Liver (tissue), 3 donors: ENCODE measurements around the gene TAF3.

Experiments used
- EGR1 ChIP-seq, 2 donors: IDR thresholded peaks; 2 replicates each; pipeline ENCODE4 v1.6.1; 2016 to 2018; ENCODE audit warnings: antibody characterized with exemption in 2 of 2, low read depth in 2 of 2
- GABPA ChIP-seq, 2 donors: IDR thresholded peaks in 1 of 2; conservative IDR thresholded peaks in 1 of 2; 2 replicates each; pipeline ENCODE4 v1.6.1; 2016; ENCODE audit warnings: antibody characterized with exemption in 2 of 2, mild to moderate bottlenecking in 1 of 2, moderate library complexity in 1 of 2
- JUND ChIP-seq, 2 donors: IDR thresholded peaks; 2 replicates each; pipeline ENCODE4 v1.6.1; 2016; ENCODE audit warnings: antibody characterized with exemption in 2 of 2
- RAD21 ChIP-seq, 2 donors: IDR thresholded peaks; 2 replicates each; pipeline ENCODE4 v1.6.1; 2016; ENCODE audit warnings: antibody characterized with exemption in 2 of 2, mild to moderate bottlenecking in 2 of 2
- REST ChIP-seq: IDR thresholded peaks from 2 replicates; pipeline ENCODE4 v1.6.1; 2016; ENCODE audit warnings: antibody characterized with exemption, mild to moderate bottlenecking
- RXRA ChIP-seq, 2 donors: IDR thresholded peaks; 2 replicates each; pipeline ENCODE4 v1.6.1; 2017 to 2018; ENCODE audit warnings: antibody characterized with exemption in 2 of 2, mild to moderate bottlenecking in 1 of 2
- TF ChIP-seq, protein P1 (sequence below): fragments of 150-350 bp; IDR thresholded peaks from 2 replicates; pipeline ENCODE4 v1.5.1; 2017; ENCODE audit warnings: improper control_type of control experiment, low read depth, low read length; ENCODE audit not compliant: missing input control
- TF ChIP-seq, protein P2 (sequence below): IDR thresholded peaks from 2 replicates; pipeline ENCODE4 v1.6.1; 2016; ENCODE audit warnings: antibody characterized with exemption
- TF ChIP-seq, protein P3 (sequence below): IDR thresholded peaks from 2 replicates; pipeline ENCODE4 v1.6.1; 2016; ENCODE audit warnings: antibody characterized with exemption
- donor health status: healthy.
- donor health status: healthy.

- TF ChIP-seq, protein P1, sequence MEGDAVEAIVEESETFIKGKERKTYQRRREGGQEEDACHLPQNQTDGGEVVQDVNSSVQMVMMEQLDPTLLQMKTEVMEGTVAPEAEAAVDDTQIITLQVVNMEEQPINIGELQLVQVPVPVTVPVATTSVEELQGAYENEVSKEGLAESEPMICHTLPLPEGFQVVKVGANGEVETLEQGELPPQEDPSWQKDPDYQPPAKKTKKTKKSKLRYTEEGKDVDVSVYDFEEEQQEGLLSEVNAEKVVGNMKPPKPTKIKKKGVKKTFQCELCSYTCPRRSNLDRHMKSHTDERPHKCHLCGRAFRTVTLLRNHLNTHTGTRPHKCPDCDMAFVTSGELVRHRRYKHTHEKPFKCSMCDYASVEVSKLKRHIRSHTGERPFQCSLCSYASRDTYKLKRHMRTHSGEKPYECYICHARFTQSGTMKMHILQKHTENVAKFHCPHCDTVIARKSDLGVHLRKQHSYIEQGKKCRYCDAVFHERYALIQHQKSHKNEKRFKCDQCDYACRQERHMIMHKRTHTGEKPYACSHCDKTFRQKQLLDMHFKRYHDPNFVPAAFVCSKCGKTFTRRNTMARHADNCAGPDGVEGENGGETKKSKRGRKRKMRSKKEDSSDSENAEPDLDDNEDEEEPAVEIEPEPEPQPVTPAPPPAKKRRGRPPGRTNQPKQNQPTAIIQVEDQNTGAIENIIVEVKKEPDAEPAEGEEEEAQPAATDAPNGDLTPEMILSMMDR: no peak
- TF ChIP-seq RAD21 (IDR thresholded peaks at IDR 0.05): no peak
- no peak for TF ChIP-seq RXRA (IDR thresholded peaks at IDR 0.05)
- TF ChIP-seq, protein P2, sequence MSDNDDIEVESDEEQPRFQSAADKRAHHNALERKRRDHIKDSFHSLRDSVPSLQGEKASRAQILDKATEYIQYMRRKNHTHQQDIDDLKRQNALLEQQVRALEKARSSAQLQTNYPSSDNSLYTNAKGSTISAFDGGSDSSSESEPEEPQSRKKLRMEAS: no peak
- no peak for TF ChIP-seq JUND (IDR thresholded peaks at IDR 0.05)
- no peak for TF ChIP-seq GABPA (IDR thresholded peaks at IDR 0.05 in 1 of 2, conservative IDR thresholded peaks at IDR 0.05 in 1 of 2)
- TF ChIP-seq, protein P3, sequence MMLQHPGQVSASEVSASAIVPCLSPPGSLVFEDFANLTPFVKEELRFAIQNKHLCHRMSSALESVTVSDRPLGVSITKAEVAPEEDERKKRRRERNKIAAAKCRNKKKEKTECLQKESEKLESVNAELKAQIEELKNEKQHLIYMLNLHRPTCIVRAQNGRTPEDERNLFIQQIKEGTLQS: no peak
- TF ChIP-seq EGR1 (IDR thresholded peaks at IDR 0.05; ENCODE audit: low read depth in 2 of 2): no peak
- TF ChIP-seq REST: no peak
Observed at GRCh38 chr10:7829289-7829834, 11.1 kb downstream of the TAF3 start.
